Amygdala (tissue), 56 donors: ENCODE results near the gene OSGIN1.

Experiments used
- DNase-seq, 56 donors: peaks; one replicate each; lab custom pipeline; 2025; lab: John Stamatoyannopoulos, UW

OSGIN1 gene

GRCh38 chr16:83955218-83956130 is 2.4 kb downstream of the OSGIN1 start:
- DNase-seq, result peak in 4 of 56 donors; percentile 12 to 60 (median 20)

- DNase-seq, result peak in 51 of 56 donors; percentile 8 to 83 (median 50)
Observed at GRCh38 chr16:83956336-83957289, 3.6 kb downstream of the OSGIN1 start.

GRCh38 chr16:83957296-83957855 is 4.3 kb downstream of the OSGIN1 start:
- DNase-seq, result no peak

- peak in 2 of 56 donors; percentile 16 to 19 for DNase-seq
Observed at GRCh38 chr16:83958137-83958845, 5.3 kb downstream of the OSGIN1 start.

GRCh38 chr16:83958846-83959565 is 6.0 kb downstream of the OSGIN1 start:
- DNase-seq, result no peak

GRCh38 chr16:83959656-83960434 is 6.8 kb downstream of the OSGIN1 start:
- DNase-seq, result no peak

GRCh38 chr16:83960521-83961249 is 7.6 kb downstream of the OSGIN1 start:
- DNase-seq, result no peak

- no peak for DNase-seq
Observed at GRCh38 chr16:83961591-83961990, 8.6 kb downstream of the OSGIN1 start.

- no peak for DNase-seq
Observed at GRCh38 chr16:83963277-83964119, 10.5 kb downstream of the OSGIN1 start.

GRCh38 chr16:83964684-83965443 is 11.8 kb downstream of the OSGIN1 start:
- DNase-seq, result no peak

- DNase-seq, result no peak
Observed at GRCh38 chr16:83965444-83966152, 12.6 kb downstream of the OSGIN1 start.

GRCh38 chr16:83966153-83966696 is 13.2 kb downstream of the OSGIN1 start:
- no peak for DNase-seq

- DNase-seq, result no peak
Observed at GRCh38 chr16:83967091-83967490, 14.1 kb downstream of the OSGIN1 start.

GRCh38 chr16:83967838-83968305 is 14.8 kb downstream of the OSGIN1 start, which contains the start of gene NECAB2:
Gene NECAB2, plus strand, starts transcription at chr16:83968244. Its CDS starts 405 bp downstream, at chr16:83968649.
- DNase-seq, result peak in 21 of 56 donors; percentile 9 to 66 (median 37)

- DNase-seq, result no peak
Observed at GRCh38 chr16:83968306-83968851, 15.3 kb downstream of the OSGIN1 start.
